ACHN (cell line): ENCODE data around the gene MBD5.

ENCODE experiments used
- DNase-seq: peaks from one replicate; pipeline ENCODE4 v3.0.0-alpha.2; 2015
- in situ Hi-C: cut with HindIII; loops from 2 replicates; pipeline ENCODE4 v1.10.0; 2017; ENCODE audit warnings: low sequenced_read_pairs, low pct_ligation_motif_present, low pct_unique_long_range_greater_than_20kb

MBD5 gene

DNA sequence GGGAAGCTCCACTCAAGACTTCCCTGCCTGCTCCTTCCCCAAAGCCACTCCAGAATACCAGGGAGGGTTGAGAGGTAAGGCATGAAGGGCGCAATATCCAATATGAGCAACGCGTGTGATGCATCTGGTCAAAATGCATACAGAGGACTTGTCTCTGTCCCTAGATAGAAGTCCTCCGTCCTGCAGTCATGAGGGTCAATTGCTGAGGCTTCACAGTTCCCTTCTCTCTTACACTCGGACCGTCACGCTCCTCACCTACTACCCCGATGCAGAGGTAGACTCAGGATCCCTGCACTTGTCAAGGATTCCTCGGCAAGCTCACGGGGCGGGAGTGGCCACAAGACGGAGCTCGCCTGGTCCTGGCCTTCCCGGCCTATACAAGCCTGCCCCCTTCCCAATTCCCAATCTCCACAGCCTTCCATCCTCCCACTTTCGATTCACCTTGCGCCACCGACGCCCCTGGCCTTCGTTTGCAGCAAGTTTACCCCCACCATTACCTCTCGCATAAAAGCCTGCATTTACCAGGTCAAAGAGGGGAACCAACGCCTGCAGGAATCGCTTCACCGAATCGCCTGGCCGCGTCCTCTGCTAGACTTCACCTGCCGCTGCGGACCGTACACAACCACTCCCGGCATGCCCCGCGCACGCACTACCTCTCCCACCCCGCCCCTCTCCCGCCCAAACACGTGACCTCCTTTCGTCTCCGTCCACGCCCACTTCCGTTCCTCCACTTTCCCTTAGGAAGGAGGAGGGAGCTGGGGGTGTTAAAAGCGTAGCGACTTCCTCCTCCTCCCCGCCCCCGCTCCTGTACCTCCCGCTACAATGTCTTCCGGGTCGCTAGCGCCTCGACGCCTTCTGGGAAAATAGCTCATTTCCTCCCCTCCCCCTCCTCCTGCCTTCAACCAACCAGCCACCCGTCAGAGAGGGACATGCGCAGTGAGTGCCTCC is 506 bp upstream of the MBD5 start, which contains the start of gene ORC4:
TSS of gene ORC4 (minus strand) at position 627 of the 948 bp plus-strand sequence. CDS start 44,779 bp downstream, outside the sequence.
- DNase-seq, result peak; percentile 100
- in situ Hi-C loops, result no loop called here

GRCh38 chr2:148021886-148022285 is 995 bp downstream of the MBD5 start:
- peak; percentile 35 for DNase-seq

DNA sequence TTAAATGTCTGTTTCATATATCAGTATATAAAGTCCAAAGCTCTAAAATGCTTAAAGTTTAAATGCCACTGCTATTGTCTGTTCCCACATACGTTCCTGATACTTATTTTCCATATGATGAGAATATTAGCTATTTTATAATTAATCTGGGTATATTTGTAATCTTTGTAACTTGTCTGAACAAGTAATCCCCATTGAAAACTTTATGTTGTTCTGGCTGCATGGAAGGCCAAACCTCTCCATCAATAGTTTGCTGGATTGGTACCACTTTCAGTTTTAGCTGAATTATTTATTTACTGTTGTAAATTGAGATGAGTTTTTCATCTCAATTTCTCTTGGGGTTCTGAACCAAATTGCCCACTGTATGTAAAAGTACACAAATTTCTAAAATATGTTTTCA is 1.5 kb downstream of the MBD5 start:
- no peak for DNase-seq
- in situ Hi-C loops, result no loop called here

More at GRCh38 chr2:148021886-148022285, 995 bp downstream of the MBD5 start:
- in situ Hi-C loops, result no loop called here

- in situ Hi-C loops, result no loop called here
- DNase-seq, result no peak
Observed at GRCh38 chr2:148022882-148023281, 2.0 kb downstream of the MBD5 start.

DNA sequence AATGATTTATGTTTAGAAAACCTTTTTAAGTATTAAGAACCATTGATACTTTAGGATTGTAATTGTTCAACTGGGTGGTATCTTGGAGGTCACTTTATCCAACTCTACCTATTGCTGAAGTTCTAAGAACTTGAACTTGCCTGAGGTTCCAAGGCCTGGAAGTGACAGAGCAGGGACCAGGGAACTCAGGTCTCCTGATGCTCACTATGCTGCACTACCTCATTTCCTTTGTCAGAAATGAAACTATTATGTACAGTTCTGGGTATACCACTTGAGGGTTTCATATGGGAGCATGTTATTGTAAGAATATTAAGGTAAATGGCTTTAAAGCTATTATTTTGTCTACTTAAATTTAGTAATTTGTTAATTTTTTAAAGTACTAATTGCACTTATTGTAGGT is 3.0 kb downstream of the MBD5 start:
- in situ Hi-C loops, result no loop called here
- peak; percentile 56 for DNase-seq

DNA sequence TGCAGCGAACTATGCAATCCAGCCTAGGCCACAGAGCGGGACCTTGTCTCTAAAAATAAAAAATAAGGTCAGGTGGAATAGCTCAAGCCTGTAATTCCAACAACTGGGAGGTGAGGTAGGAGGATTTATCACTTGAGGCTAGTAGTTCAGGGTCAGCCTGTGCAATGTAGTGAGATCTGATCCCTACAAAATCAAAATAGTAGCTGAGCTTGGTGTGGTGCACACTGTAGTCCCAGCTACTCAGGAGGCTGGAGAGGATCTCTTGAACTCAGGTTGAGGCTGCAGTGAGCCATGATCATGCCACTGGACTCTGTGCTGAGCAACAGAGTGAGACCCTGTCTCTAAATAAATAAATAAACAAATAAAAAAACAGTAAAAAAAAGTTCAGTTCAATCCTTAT is 5.7 kb downstream of the MBD5 start:
- in situ Hi-C loops, result no loop called here
- no peak for DNase-seq

GRCh38 chr2:148027822-148028221 is 6.9 kb downstream of the MBD5 start:
- peak; percentile 24 for DNase-seq
- in situ Hi-C loops, result no loop called here

DNA sequence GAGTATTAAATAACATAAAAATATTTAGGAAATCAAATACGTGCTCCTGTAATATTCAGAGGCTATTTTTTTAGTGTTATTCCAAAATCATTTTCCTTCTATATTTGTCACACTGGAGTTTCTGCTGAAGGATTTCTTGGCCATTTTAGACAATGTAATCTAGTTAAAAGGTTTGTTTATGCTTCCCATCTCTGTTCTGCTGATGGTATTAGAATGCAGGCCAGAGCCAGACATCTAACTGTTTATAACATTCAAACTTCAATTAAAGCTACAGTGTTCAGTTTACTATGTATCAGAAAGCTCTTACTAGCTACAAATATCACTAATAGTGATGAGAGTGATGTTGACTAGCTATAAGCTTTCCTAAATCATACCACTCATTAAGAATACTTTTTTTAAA is 7.9 kb downstream of the MBD5 start:
- in situ Hi-C loops, result no loop called here
- no peak for DNase-seq

DNA sequence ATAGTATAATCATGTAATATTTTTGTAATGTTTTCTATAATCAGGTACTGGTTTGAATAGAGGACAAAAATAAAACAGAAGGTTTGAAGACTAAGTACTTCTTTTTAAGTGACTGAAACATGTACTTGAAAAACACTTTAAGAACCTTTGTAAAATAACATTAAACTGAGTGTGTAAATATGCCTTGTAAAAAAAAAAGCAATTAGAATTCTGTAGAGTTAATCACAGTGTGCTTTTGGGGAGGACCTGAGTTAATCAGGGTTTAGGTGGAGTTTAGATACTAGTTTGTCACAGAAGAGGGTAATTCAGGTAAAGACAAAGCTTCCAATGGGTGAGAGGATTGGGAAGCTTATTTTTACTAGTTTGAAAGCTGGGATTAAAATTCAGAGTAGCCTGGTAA is 10.3 kb downstream of the MBD5 start:
- in situ Hi-C loops, result no loop called here
- no peak for DNase-seq

DNA sequence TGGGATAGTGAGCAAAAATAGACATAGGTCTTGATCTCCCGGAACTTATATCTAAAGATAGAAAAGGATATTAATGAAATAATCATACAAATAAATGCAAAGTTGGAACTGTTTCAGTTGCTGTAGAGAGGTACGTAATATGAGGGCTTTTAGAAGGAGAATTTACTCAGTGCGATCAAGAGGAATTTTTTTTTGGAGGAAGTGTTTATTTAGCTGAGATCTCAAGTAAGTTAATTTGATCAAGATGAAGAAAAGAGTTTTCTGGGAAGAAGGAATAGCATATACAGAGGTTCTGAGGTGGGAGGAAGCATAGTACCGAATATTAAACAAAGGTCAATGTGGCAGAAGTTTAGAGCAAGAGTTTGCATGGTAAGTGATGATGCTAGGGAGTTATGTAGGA is 11.3 kb downstream of the MBD5 start:
- in situ Hi-C loops, result no loop called here
- DNase-seq, result no peak

GRCh38 chr2:148039783-148040182 is 18.9 kb downstream of the MBD5 start:
- in situ Hi-C loops, result no loop called here
- no peak for DNase-seq

GRCh38 chr2:148042219-148042618 is 21.3 kb downstream of the MBD5 start:
- no peak for DNase-seq
- in situ Hi-C loops, result no loop called here

DNA sequence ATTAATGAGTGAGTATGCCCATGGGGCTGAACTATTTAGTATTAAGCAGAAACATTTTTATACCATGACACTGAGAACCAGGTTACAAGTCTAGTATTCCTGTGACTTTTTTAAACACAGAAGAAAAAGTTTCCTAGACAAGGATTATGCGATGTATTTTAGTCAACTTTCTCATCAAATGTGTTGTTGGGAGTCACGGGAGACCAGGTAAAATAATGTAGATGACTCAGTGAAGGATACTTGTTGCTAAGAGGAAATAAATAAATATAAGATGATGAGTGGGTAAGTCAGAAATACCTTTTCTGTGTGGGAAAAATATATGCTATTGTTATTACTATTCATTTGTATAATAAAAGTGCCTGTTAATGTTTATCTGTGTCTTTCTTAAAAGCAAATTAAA is 23.4 kb downstream of the MBD5 start:
- DNase-seq, result no peak
- in situ Hi-C loops, result no loop called here

- DNase-seq, result no peak
- in situ Hi-C loops, result no loop called here
Observed at GRCh38 chr2:148046802-148047201, 25.9 kb downstream of the MBD5 start.

- no peak for DNase-seq
- in situ Hi-C loops, result no loop called here
Observed at GRCh38 chr2:148048475-148049221, 27.8 kb downstream of the MBD5 start.

DNA sequence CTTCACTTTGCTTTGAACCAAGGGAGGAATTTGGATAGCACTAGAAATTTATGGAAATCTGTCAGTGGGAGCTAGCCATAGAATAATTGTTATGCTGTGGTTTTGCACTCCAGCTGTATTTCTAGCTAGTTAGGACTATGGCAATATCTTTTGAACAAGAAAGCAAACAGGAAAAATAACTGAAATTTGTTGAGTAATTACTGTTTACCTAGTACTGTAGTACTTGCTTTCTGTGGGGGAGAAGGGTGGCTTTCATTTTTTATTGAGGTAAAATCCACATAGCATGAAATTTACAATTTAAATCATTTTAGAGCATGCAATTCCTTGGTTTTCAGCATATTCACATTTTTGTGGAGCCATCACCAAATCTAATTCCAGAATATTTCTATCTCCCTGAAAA is 28.4 kb downstream of the MBD5 start:
- in situ Hi-C loops, result no loop called here
- DNase-seq, result no peak

DNA sequence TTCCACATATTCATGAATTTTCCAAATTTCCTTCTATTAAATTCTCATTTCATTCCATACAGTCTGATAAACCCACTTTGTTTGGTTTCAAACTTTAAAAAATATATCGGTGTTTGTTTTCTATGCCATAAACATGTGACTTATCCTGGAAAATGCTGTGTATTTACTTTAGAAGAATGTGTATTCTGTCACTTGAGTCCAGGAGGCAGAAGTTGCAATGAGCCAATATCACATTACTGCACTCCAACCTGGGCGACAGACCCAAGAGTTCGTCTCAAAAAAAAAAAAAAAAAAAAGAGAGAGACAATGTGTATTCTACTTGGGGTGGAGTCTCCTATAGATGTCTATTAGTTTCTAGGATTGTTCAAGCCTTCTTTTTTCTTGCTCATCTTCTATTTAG is 31.8 kb downstream of the MBD5 start:
- DNase-seq, result no peak

DNA sequence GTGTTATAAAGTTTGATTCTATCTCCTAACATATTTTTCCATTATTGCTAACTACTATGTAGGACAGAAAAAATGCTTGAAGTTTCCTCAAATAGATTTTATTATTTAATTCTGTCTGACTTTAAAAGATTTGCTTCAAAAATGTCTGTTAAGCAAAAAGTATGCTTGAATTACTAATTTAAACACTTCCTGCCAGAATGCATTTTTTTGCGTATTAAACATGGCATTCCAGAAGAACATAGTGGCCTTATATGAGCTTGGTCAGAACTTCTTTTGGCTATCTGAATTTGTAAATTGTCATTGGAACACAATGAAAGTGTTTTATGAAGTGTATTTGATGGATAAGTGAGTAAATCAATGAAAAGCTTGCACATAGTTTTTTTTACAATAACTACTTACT is 37.8 kb downstream of the MBD5 start:
- DNase-seq, result no peak
- in situ Hi-C loops, result no loop called here

More for the DNA sequence above, 31.8 kb downstream of the MBD5 start:
- in situ Hi-C loops, result no loop called here

DNA sequence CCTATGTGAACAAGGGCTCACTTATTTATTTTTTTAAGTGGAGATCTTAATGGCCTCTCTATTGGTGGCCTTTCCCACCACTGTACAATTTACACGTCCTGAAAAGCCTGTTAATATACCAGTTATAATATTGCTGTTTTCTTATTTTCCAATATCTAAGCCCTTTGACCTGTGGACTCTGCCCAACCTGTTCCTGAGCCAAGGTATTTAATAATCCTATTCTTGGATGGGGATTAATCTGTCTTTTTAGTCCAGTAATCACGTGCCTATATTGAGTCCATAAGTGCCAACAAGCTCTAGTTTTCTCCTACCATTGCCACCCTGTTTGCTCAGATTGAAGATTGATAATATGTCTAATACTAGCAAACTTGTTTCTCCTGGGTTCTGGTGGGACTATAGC is 42.7 kb downstream of the MBD5 start:
- DNase-seq, result no peak
- in situ Hi-C loops, result no loop called here

DNA sequence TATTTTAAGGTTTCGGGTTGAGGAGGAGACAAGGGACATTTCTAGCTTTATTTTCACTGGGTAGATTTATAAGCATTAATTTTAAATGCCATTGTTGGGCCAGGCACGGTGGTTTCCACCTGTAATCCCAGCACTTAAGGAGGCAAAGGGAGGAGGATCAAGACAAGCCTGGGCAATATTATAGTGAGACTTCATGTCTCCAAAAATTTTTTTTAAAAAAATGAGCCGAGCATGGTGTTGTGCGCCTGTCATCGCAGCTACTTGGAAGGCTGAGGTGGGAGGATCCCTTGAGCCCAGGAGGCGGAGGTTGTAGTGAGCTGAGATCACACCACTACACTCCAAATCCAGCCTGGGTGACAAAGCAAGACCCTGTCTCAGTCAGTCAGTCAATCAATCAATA is 45.0 kb downstream of the MBD5 start:
- in situ Hi-C loops, result no loop called here
- DNase-seq, result no peak
